Stimulated activated naive CD8-positive, alpha-beta T cell treated with anti-CD3 and anti-CD28 coated beads, Interleukin-15, amount 100 ng/mL, for 72 hours (primary cell): ENCODE data around the gene DDIT3.

ENCODE experiments used
- ATAC-seq: fragments of 150-1000 bp; cut with Tn5 transposase; 2 replicates; pipeline ENCODE4 v1.10.0; 2021; ENCODE audit warnings: mild to moderate bottlenecking, moderate library complexity
- DNase-seq, 2 donors: peaks; one replicate each; pipeline ENCODE4 v3.0.0; 2021 to 2022
- H3K27ac Mint-ChIP-seq, 2 donors: one replicate each; pipeline ENCODE4 v1.8.0; 2022; ENCODE audit warnings: mild to moderate bottlenecking in 2 of 2, mixed read lengths in 2 of 2, moderate library complexity in 2 of 2
- H3K27me3 Mint-ChIP-seq: one replicate; pipeline ENCODE4 v1.8.0; 2022; ENCODE audit warnings: mixed read lengths
- H3K4me1 Mint-ChIP-seq: one replicate; pipeline ENCODE4 v1.8.0; 2022; ENCODE audit warnings: mild to moderate bottlenecking, mixed read lengths
- H3K4me3 Mint-ChIP-seq, 2 donors: one replicate each; pipeline ENCODE4 v1.8.0; 2022; ENCODE audit warnings: mild to moderate bottlenecking in 2 of 2, mixed read lengths in 2 of 2, moderate library complexity in 1 of 2
- H3K9me3 Mint-ChIP-seq, 2 donors: one replicate each; pipeline ENCODE4 v1.8.0; 2022; ENCODE audit warnings: mixed read lengths in 2 of 2

Gene DDIT3

DNA sequence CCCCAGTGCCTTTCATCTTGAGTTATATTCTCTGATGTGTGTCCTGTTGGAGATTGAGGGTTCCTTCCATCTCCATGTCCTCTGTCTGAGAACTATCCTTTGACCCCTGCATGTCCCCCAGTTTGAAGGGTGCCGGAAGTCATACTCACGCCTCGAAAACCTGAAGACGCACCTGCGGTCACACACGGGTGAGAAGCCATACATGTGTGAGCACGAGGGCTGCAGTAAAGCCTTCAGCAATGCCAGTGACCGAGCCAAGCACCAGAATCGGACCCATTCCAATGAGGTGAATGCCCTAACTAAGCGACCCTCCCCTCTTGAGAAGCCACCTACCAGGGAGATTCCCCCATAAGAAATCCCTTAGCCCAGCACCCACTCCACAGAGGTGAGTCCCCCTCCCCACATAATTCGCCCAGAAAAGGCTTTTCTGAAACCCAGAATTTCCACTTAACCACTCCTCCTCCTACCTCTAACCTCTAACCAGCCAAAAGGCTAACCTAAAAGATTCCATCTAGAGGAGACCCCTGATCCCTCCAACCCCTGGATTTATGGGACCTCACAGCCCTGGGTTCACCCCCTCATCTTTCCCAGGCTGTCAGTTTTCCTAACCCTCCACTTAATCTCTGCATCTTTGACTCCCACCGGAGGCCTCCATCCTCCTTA, 53.0 kb downstream of the DDIT3 start:
- H3K9me3 Mint-ChIP-seq: no peaks in the 10 kb centered on the region
- no peak overlapping the region for H3K4me3 Mint-ChIP-seq
- DNase-seq (no peak), ATAC-seq (no peak)
- no peak overlapping the region for H3K27ac Mint-ChIP-seq
- H3K27me3 Mint-ChIP-seq: no peaks in the 10 kb centered on the region
- H3K4me1 Mint-ChIP-seq: peaks cover 51% of the 10 kb centered on the region
